K562 (cell line): ENCODE data around the gene FCER2. TPM values are rescaled to one million over a fixed set of nuclear protein-coding genes. Genes with fewer than 3 reads are reported as not detected.

ENCODE experiments used
- ATAC-seq: fragments of 200-7000 bp; cut with Tn5 transposase; 3 replicates; pipeline ENCODE4 v1.9.1; 2020; ENCODE audit warnings: moderate library complexity
- BruUV-seq: library from RNA; stranded (reverse); fragments of 400-500 nt; replicated peaks from 2 replicates; lab custom pipeline; 2021; lab: Mats Ljungman, UMichigan
- CTCF ChIA-PET: fragments of 300-600 bp; formaldehyde crosslinking; extraction: SDS; loops from one replicate; lab custom pipeline; 2021; ENCODE audit warnings: low intra/inter-chr PET ratio; lab: Yijun Ruan, JAX
- POLR2A ChIA-PET: fragments of 300-600, 350-650 bp; sonication (Branson Sonifier 250); formaldehyde crosslinking; extraction: SDS; loops from one replicate; lab custom pipeline; 2021; ENCODE audit warnings: antibody characterized with exemption, inconsistent platforms; lab: Yijun Ruan, JAX
- DNase-seq, 4 experiments: peaks; one replicate each; pipeline versions ENCODE4 v3.0.0 to v3.0.0-alpha.2; 2011 to 2018; ENCODE audit warnings: low spot score in 3 of 4, mixed read lengths in 3 of 4; ENCODE audit errors: extremely low read depth in 1 of 4
- FAIRE-seq: peaks from 2 replicates; lab custom pipeline; 2011; peaks lifted over from hg19 to GRCh38; lab: Jason Lieb, UNC
- H2AFZ ChIP-seq: 2 replicates; pipeline ENCODE4 v1.6.0; 2011; ENCODE audit warnings: low read depth, low read length, control low read depth, inconsistent platforms
- H3K27ac ChIP-seq: fragments of 200-600 bp; 3 replicates; pipeline ENCODE4 v1.8.0; 2011; ENCODE audit warnings: low read depth, mild to moderate bottlenecking, control low read depth, inconsistent platforms, low read length, moderate library complexity, mixed read lengths; ENCODE audit errors: extremely low read depth
- H3K27me3 ChIP-seq, 2 experiments: fragments of 300-600 bp in 1 of 2; 2 replicates in 1 of 2; 3 replicates in 1 of 2; pipeline versions ENCODE4 v1.6.0 to v1.8.0; 2011; ENCODE audit warnings: inconsistent platforms in 2 of 2, low read length in 2 of 2, mild to moderate bottlenecking in 1 of 2, mixed read lengths in 1 of 2, moderate library complexity in 1 of 2; ENCODE audit not compliant: control insufficient read depth in 2 of 2, insufficient read depth in 2 of 2
- H3K36me3 ChIP-seq: fragments of 300-600 bp; 3 replicates; pipeline ENCODE4 v1.8.0; 2011; ENCODE audit warnings: mild to moderate bottlenecking, low read length, inconsistent platforms; ENCODE audit not compliant: control insufficient read depth, insufficient read depth
- H3K4me1 ChIP-seq, 2 experiments: fragments of 200-600 bp in 1 of 2; replicated peaks in 1 of 2; 2 replicates in 1 of 2; 3 replicates in 1 of 2; pipeline versions ENCODE4 v1.5.1 to v1.8.0; 2011; ENCODE audit warnings: inconsistent platforms in 2 of 2, low read length in 2 of 2, mild to moderate bottlenecking in 1 of 2, mixed read lengths in 1 of 2, moderate library complexity in 1 of 2; ENCODE audit not compliant: control insufficient read depth in 2 of 2, insufficient read depth in 2 of 2
- H3K4me2 ChIP-seq: 2 replicates; pipeline ENCODE4 v1.6.1; 2011; ENCODE audit warnings: low read length, control low read depth, inconsistent platforms, mixed read lengths; ENCODE audit not compliant: insufficient read depth
- H3K4me3 ChIP-seq: fragments of 200-600 bp; sonication (generic), shearing (Covaris generic); 2 replicates; pipeline ENCODE4 v1.5.1; 2016; ENCODE audit warnings: control low read depth, inconsistent platforms
- H3K79me2 ChIP-seq: fragments of 200-600 bp; 3 replicates; pipeline ENCODE4 v1.8.0; 2011; ENCODE audit warnings: low read length, inconsistent platforms; ENCODE audit not compliant: control insufficient read depth, insufficient read depth
- H3K9ac ChIP-seq, 2 experiments: 2 replicates each; pipeline versions ENCODE4 v1.6.0 to v1.6.1; 2011; ENCODE audit warnings: low read depth in 2 of 2, low read length in 2 of 2, control low read depth in 1 of 2, inconsistent platforms in 1 of 2, mild to moderate bottlenecking in 1 of 2, mixed read lengths in 1 of 2; ENCODE audit not compliant: insufficient read depth in 1 of 2
- H3K9me1 ChIP-seq: one replicate; pipeline ENCODE4 v1.6.0; 2011; ENCODE audit warnings: inconsistent platforms, mild to moderate bottlenecking, low read length, moderate library complexity; ENCODE audit not compliant: control insufficient read depth, insufficient read depth
- H3K9me3 ChIP-seq: replicated peaks from 2 replicates; pipeline ENCODE4 v1.5.1; 2011; ENCODE audit warnings: low read depth, low read length, inconsistent platforms; ENCODE audit not compliant: control insufficient read depth, insufficient read depth
- H4K20me1 ChIP-seq: replicated peaks from 2 replicates; pipeline ENCODE4 v1.6.1; 2011; ENCODE audit warnings: low read length, inconsistent platforms, mixed read lengths; ENCODE audit not compliant: control insufficient read depth, insufficient read depth
- ADNP ChIP-seq: fragments of 200-800 bp; sonication (Bioruptor generic); IDR thresholded peaks from 2 replicates; pipeline ENCODE4 v1.6.1; 2016; ENCODE audit warnings: missing genetic modification characterization, missing compliant biosample characterization
- BCOR ChIP-seq: fragments of 450-650 bp; IDR thresholded peaks from 2 replicates; pipeline ENCODE4 v1.6.1; 2016
- BRD9 ChIP-seq: fragments of 450-650 bp; IDR thresholded peaks from 2 replicates; pipeline ENCODE4 v1.6.1; 2018; ENCODE audit warnings: low read depth; ENCODE audit not compliant: partially characterized antibody
- CBX1 ChIP-seq: sonication (generic); IDR thresholded peaks from 2 replicates; pipeline ENCODE4 v1.6.1; 2016; ENCODE audit warnings: antibody characterized with exemption, low read depth, mild to moderate bottlenecking
- CCNT2 ChIP-seq: IDR thresholded peaks from 2 replicates; pipeline ENCODE4 v1.6.1; 2011; ENCODE audit warnings: borderline replicate concordance, low read depth, mild to moderate bottlenecking, moderate library complexity, mixed read lengths, low read length; ENCODE audit not compliant: insufficient read length; ENCODE audit errors: extremely low read depth
- HDAC2 ChIP-seq: fragments of 450-650 bp; IDR thresholded peaks from 2 replicates; pipeline ENCODE4 v1.6.1; 2016; ENCODE audit warnings: mild to moderate bottlenecking
- KDM1A ChIP-seq, 2 experiments: fragments of 450-650 bp; IDR thresholded peaks; 2 replicates each; pipeline ENCODE4 v1.6.1; 2016; ENCODE audit warnings: mild to moderate bottlenecking in 2 of 2
- NFIC ChIP-seq: fragments of 450-650 bp; IDR thresholded peaks from 2 replicates; pipeline ENCODE4 v1.6.1; 2017; ENCODE audit warnings: mild to moderate bottlenecking, inconsistent platforms
- PKNOX1 ChIP-seq: fragments of 450-650 bp; IDR thresholded peaks from 2 replicates; pipeline ENCODE4 v1.6.1; 2016
- PRDM10 ChIP-seq: fragments of 450-650 bp; IDR thresholded peaks from 2 replicates; pipeline ENCODE4 v1.6.1; 2018; ENCODE audit not compliant: partially characterized antibody
- RBM25 ChIP-seq: fragments of 200-400 bp; formaldehyde crosslinking; IDR thresholded peaks from 2 replicates; pipeline ENCODE4 v1.6.1; 2018; ENCODE audit warnings: low read length, low read depth, moderate library complexity; ENCODE audit not compliant: severe bottlenecking
- RCOR1 ChIP-seq, 2 experiments: IDR thresholded peaks; 2 replicates each; pipeline ENCODE4 v1.6.1; 2012; ENCODE audit warnings: low read depth in 2 of 2, low read length in 2 of 2, borderline replicate concordance in 1 of 2, improper control_type of control experiment in 1 of 2
- SMARCA5 ChIP-seq: fragments of 450-650 bp; IDR thresholded peaks from 2 replicates; pipeline ENCODE4 v1.6.1; 2016
- ZFP36 ChIP-seq: fragments of 150-350 bp; IDR thresholded peaks from 2 replicates; pipeline ENCODE4 v1.6.1; 2018; ENCODE audit warnings: low read length, low read depth; ENCODE audit not compliant: partially characterized antibody
- WGBS: fragments of 100-300 bp; shearing (Covaris generic); methylation state at CpG from one replicate; pipeline ENCODE4 v1.1.6; 2016; ENCODE audit warnings: low coverage, mixed read lengths; ENCODE audit not compliant: insufficient coverage; ENCODE audit errors: missing lambda C conversion rate; 5-methylcytosine and 5-hydroxymethylcytosine counted together
- in situ Hi-C: fragments of 300-500 bp; cut with MboI; formaldehyde crosslinking; loops from 4 replicates; pipeline ENCODE4 v1.15.0; 2018; ENCODE audit warnings: inconsistent platforms, mixed read lengths
- intact Hi-C: fragments of 100-400 bp; cut with micrococcal nuclease; formaldehyde crosslinking; loops from 2 replicates; pipeline ENCODE4 v1.14.2; 2022
- polyA plus RNA-seq, 8 experiments: library from polyadenylated mRNA; depleted of rRNA in 4 of 8; stranded (reverse) in 5 of 8; unstranded in 3 of 8; fragments of >200 nt; fragmentation: Nextera tagmentation in 2 of 8; fragmentation: Illumina TruSeq in 1 of 8; extraction: Ambion mirVana in 2 of 8; extraction: Trizol in 1 of 8; gene quantifications; 2 replicates each; pipeline versions ENCODE4 v1.2.1 to v1.2.3, GENCODE V29; 2011 to 2014; ENCODE audit warnings: inconsistent platforms in 1 of 8, missing spikeins in 1 of 8
- total RNA-seq, 7 experiments: library from RNA; depleted of rRNA in 6 of 7; stranded (reverse); fragments of >200 nt in 6 of 7; fragmentation: Illumina TruSeq in 2 of 7; extraction: Trizol in 2 of 7; gene quantifications; 2 replicates each; pipeline versions ENCODE4 v1.2.1 to v1.2.3, GENCODE V29; 2011 to 2021; ENCODE audit warnings: low replicate concordance in 1 of 7

Gene FCER2
- total and polyA plus RNA-seq, 9 of the 15 experiments (the other 6 are each of a cell fraction or from before 2014, with no cell fraction given), result 0.11 TPM; not detected in 8

DNA sequence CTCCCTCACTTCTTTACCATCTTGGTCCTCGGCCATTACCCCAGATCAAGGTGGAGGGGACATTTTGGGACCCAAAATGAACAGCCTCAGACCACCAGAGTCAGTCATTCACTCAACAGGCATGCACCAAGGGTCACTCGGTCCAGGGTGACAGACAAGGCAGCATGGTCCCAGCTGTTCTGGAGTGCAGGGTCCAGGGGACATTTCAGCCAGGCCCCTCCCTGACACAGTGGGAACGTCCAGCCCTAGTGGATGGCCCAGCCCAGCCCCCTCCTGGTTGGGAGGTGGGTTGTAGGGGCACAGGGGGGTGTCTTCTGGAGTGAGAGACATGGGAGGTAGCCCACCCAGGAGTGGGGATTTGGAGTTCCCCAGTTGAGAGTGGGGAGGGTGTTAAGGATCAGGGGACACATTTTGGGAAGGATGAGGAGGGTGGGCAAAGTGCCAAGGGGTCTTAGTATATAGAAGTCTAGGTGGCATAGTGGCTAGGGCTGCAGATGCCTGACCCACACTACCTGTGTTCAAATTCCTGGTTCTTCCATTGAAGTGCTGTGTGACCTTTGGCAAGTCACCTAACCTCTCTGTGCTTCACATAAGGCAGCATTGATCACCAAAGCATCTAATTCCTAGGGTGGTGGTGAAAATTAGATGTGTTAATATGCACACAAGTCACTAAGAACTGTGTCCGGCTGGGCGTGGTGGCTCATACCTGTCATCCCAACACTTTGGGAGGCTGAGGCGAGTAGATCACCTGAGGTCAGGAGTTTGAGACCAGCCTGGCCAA, 2.5 kb upstream of the FCER2 start:
- H3K4me1 ChIP-seq, result peaks cover 0 to 2% of the 10 kb centered on the region in 2 experiments; a peak in 3 of 5 replicates

More for the DNA sequence above, 2.5 kb upstream of the FCER2 start:
- TF ChIP-seq ADNP (tag) (0 out of 2 replicates have a peak, but pooled peaks have one; percentile 28), BRD9 (no peak), RBM25 (peak; percentile 99), SMARCA5 (peak; percentile 62), HDAC2 (0 out of 2 replicates have a peak, but pooled peaks have one; percentile 21), ZFP36 (peak; percentile 90), BCOR (peak; percentile 95), PRDM10 (peak; percentile 67), CCNT2 (no peak), NFIC (peak; percentile 49; the same call in 1 of the 2 replicates), PKNOX1 (no peak), CBX1 (0 out of 2 replicates have a peak, but pooled peaks have one; percentile 64), KDM1A (IDR thresholded peaks at IDR 0.05) (peak; percentile 78 to 79), RCOR1 (IDR thresholded peaks at IDR 0.05; ENCODE audit: borderline replicate concordance in 1 of 2, low read depth in 2 of 2, low read length in 2 of 2) (0 out of 4 replicates have a peak, but pooled peaks of 1 of the 2 experiments have one; percentile 37)
- H3K9me1 ChIP-seq, result no peaks in the 10 kb centered on the region
- BruUV-seq, result no TSS peak
- H3K9ac ChIP-seq, result no peak overlapping the region
- ATAC-seq (no peak), FAIRE-seq (no peak), DNase-seq (no peak)
- H3K4me3 ChIP-seq, result no peak overlapping the region
- no peaks in the 10 kb centered on the region for H3K9me3 ChIP-seq
- intact Hi-C loops, result no loop called here
- no peak overlapping the region for H3K27ac ChIP-seq
- no peak overlapping the region for H2AFZ ChIP-seq
- WGBS, result 18% methylated on average over 6 of the region's 6 CpGs
- no peaks in the 10 kb centered on the region for H3K36me3 ChIP-seq
- peaks cover 0 to 34% of the 10 kb centered on the region in 2 experiments; a peak in 3 of 5 replicates for H3K27me3 ChIP-seq
- no peak overlapping the region for H3K4me2 ChIP-seq
- POLR2A ChIA-PET, result no interaction called here
- CTCF ChIA-PET, result no interaction called here
- no peaks in the 10 kb centered on the region for H3K79me2 ChIP-seq
- H4K20me1 ChIP-seq, result 0 out of 2 replicates have a peak, but pooled peaks cover 4% of the 10 kb centered on the region
- in situ Hi-C loops, result no loop called here
